Suprapubic skin (tissue), 4 donors: Measurements from ENCODE around the gene ANAPC1. TPM values are rescaled to one million over a fixed set of nuclear protein-coding genes. Genes with fewer than 3 reads are reported as not detected.

Source experiments
- total RNA-seq, 4 donors: library from RNA; depleted of rRNA; stranded (reverse); fragments of >200 nt; gene quantifications; one replicate each; pipeline ENCODE4 v1.1.0, GENCODE V29; 2016

Gene ANAPC1
- total RNA-seq, 4 donors from 2014 or later = 35.9 to 101 (median 39.5) TPM

Other genes starting within 250 kb of the ANAPC1 start
- 1 to 10 TPM; 5.5 to 6.7 (median 5.7) TPM for gene MERTK, start 14.4 kb upstream of the ANAPC1 start, total RNA-seq
- 10 to 100 TPM; 20.8 to 31.4 (median 26.5) TPM for gene TMEM87B, start 171.1 kb upstream of the ANAPC1 start, total RNA-seq